Colonic mucosa (tissue), 4 donors: ENCODE results near the gene FIGN. TPM values are rescaled to one million over a fixed set of nuclear protein-coding genes. Genes with fewer than 3 reads are reported as not detected.

Experiments
- DNase-seq: peaks from one replicate; pipeline ENCODE4 v3.0.0-alpha.2; 2020
- H3K27ac ChIP-seq: fragments of 200-600 bp; one replicate; pipeline ENCODE4 v1.8.0; 2021
- H3K27me3 ChIP-seq: fragments of 200-600 bp; one replicate; pipeline ENCODE4 v1.8.0; 2021
- H3K36me3 ChIP-seq: fragments of 200-600 bp; one replicate; pipeline ENCODE4 v1.8.0; 2021
- H3K4me1 ChIP-seq: fragments of 200-600 bp; one replicate; pipeline ENCODE4 v1.8.0; 2021; ENCODE audit warnings: mild to moderate bottlenecking
- H3K4me3 ChIP-seq: fragments of 200-600 bp; one replicate; pipeline ENCODE4 v1.8.0; 2021
- H3K9ac ChIP-seq, 2 donors: one replicate each; pipeline ENCODE4 v1.7.0; 2013; ENCODE audit warnings: control low read depth in 2 of 2, low read depth in 2 of 2, low read length in 2 of 2
- H3K9me3 ChIP-seq: fragments of 200-600 bp; one replicate; pipeline ENCODE4 v1.8.0; 2021
- CTCF ChIP-seq: fragments of 200-600 bp; IDR thresholded peaks from one replicate; pipeline ENCODE4 v1.8.0; 2022; ENCODE audit warnings: antibody characterized with exemption, mild to moderate bottlenecking
- intact Hi-C: fragments of 100-400 bp; cut with DNase I; formaldehyde crosslinking; loops from one replicate; pipeline ENCODE4 v1.14.1; 2022
- total RNA-seq, 2 donors: library from RNA; stranded (reverse); fragmentation: NEBNext Ultra II Directional in 1 of 2; extraction: Animal tissue kit (Norgen Biotek cat#: 25700) in 1 of 2; gene quantifications; one replicate each; pipeline ENCODE4 v1.2.1, GENCODE V29; 2021
- donor health status: healthy.
- donor health status: DM: no; HTN: no; CAD: no.
- donor health status: DM: no; HTN: no; CAD: no.

Gene FIGN
- total RNA-seq, 2 donors from 2014 or later: 0.58 to 0.89 TPM

- DNase-seq: no peak
- Histone ChIP-seq H3K4me1 (no peaks in the 10 kb centered on the region), H3K27ac (no peak overlapping the region), H3K4me3 (no peak overlapping the region), H3K36me3 (no peaks in the 10 kb centered on the region), H3K9ac (no peak overlapping the region), H3K27me3 (no peaks in the 10 kb centered on the region), H3K9me3 (no peaks in the 10 kb centered on the region)
- intact Hi-C loops: no loop called here
- TF ChIP-seq CTCF: no peak
These were observed 24.6 kb downstream of the FIGN start for GRCh38 chr2:163711258-163711657.

- H3K36me3 ChIP-seq: no peaks in the 10 kb centered on the region
- H3K27ac ChIP-seq: no peak overlapping the region
- H3K9me3 ChIP-seq: no peaks in the 10 kb centered on the region
- no peaks in the 10 kb centered on the region for H3K27me3 ChIP-seq
- H3K9ac ChIP-seq: no peak overlapping the region
- no peak overlapping the region for H3K4me3 ChIP-seq
- no peaks in the 10 kb centered on the region for H3K4me1 ChIP-seq
- intact Hi-C loops: no loop called here
- no peak for DNase-seq
- TF ChIP-seq CTCF: no peak
These were observed 26.5 kb downstream of the FIGN start for GRCh38 chr2:163709270-163709669.

- Histone ChIP-seq H3K27ac (no peak overlapping the region), H3K27me3 (no peaks in the 10 kb centered on the region), H3K9ac (no peak overlapping the region), H3K9me3 (no peaks in the 10 kb centered on the region), H3K4me3 (no peak overlapping the region), H3K4me1 (no peaks in the 10 kb centered on the region), H3K36me3 (no peaks in the 10 kb centered on the region)
- no peak for TF ChIP-seq CTCF
- intact Hi-C loops: no loop called here
- DNase-seq: no peak
These were observed 27.5 kb downstream of the FIGN start for GRCh38 chr2:163708265-163708664.

GRCh38 chr2:163703386-163703785 is 32.4 kb downstream of the FIGN start:
- no peaks in the 10 kb centered on the region for H3K36me3 ChIP-seq
- no peak for DNase-seq
- no peaks in the 10 kb centered on the region for H3K4me1 ChIP-seq
- intact Hi-C loops: no loop called here
- no peak overlapping the region for H3K4me3 ChIP-seq
- no peak for TF ChIP-seq CTCF
- no peaks in the 10 kb centered on the region for H3K27me3 ChIP-seq
- H3K9ac ChIP-seq: no peak overlapping the region
- no peaks in the 10 kb centered on the region for H3K9me3 ChIP-seq
- H3K27ac ChIP-seq: no peak overlapping the region

- TF ChIP-seq CTCF: no peak
- intact Hi-C loops: no loop called here
These were observed 34.2 kb downstream of the FIGN start for GRCh38 chr2:163701399-163702195.

More at GRCh38 chr2:163701399-163702195, 34.2 kb downstream of the FIGN start:
- no peaks in the 10 kb centered on the region for H3K4me1 ChIP-seq
- H3K27me3 ChIP-seq: no peaks in the 10 kb centered on the region
- DNase-seq: no peak
- no peak overlapping the region for H3K4me3 ChIP-seq
- H3K36me3 ChIP-seq: no peaks in the 10 kb centered on the region
- H3K9me3 ChIP-seq: no peaks in the 10 kb centered on the region
- no peak overlapping the region for H3K9ac ChIP-seq
- H3K27ac ChIP-seq: no peak overlapping the region
